H7 (cell line): ENCODE results near the gene TM2D1. TPM values are rescaled to one million over a fixed set of nuclear protein-coding genes. Genes with fewer than 3 reads are reported as not detected.
A peak's percentile ranks its signal among the peaks of the same experiment; 100 is the strongest.
"Not testable (repeated sequence)": the region's sequence is repeated elsewhere in the genome, so short reads cannot be mapped to it uniquely, and the experiment has no call there.

ENCODE experiments used
- DNase-seq: peaks from one replicate; pipeline ENCODE4 v3.0.0; 2012
- H3K27me3 ChIP-seq: 2 replicates; pipeline ENCODE4 v1.6.0; 2011; ENCODE audit warnings: mild to moderate bottlenecking, low read length; ENCODE audit not compliant: control insufficient read depth, insufficient read depth
- H3K36me3 ChIP-seq: replicated peaks from 2 replicates; pipeline ENCODE4 v1.5.1; 2011; ENCODE audit warnings: low read length; ENCODE audit not compliant: control insufficient read depth, insufficient read depth
- H3K4me3 ChIP-seq: 2 replicates; pipeline ENCODE4 v1.5.1; 2011; ENCODE audit warnings: low read depth, mild to moderate bottlenecking, control low read depth, low read length, moderate library complexity; ENCODE audit not compliant: insufficient read depth
- total RNA-seq: library from RNA; depleted of rRNA; stranded (reverse); fragments of >200 nt; shearing (Covaris generic); gene quantifications from 2 replicates; pipeline ENCODE4 v1.2.3, GENCODE V29; 2014

The TM2D1 gene
- total RNA-seq, 1 experiment from 2014 or later = 39.6 TPM

DNA sequence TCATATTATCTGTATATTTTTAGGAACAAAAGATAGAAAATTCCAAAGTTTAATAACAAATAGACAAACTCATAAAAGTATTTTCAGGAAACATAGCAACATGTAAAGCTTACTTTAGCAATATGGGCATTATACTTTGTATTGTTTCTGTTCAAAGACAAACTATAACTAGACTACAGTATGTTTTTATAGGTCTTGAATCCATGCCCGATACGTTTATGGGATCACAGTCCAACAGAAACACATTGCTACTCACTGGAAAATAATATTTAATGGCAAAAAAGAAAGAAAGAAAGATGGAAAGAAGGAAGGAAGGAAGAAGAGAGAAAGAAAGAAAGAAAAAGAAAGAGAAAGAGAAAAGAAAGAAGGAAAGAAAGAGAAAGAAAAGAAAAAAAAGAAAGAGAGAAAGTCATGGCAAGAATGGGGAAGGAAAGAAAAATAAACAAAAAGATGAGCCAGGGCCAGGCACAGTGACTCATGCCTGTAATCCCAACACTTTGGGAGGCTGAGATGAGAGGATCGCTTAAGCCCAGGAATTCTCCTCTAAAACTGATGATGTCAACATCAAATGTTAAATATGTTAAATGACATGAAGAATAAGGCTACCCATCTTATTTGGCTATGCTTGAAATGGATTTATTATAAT is 32.7 kb downstream of the TM2D1 start:
- H3K36me3 ChIP-seq = no peaks in the 10 kb centered on the region
- H3K4me3 ChIP-seq = no peak overlapping the region
- no peak for DNase-seq
- no peaks in the 10 kb centered on the region for H3K27me3 ChIP-seq

DNA sequence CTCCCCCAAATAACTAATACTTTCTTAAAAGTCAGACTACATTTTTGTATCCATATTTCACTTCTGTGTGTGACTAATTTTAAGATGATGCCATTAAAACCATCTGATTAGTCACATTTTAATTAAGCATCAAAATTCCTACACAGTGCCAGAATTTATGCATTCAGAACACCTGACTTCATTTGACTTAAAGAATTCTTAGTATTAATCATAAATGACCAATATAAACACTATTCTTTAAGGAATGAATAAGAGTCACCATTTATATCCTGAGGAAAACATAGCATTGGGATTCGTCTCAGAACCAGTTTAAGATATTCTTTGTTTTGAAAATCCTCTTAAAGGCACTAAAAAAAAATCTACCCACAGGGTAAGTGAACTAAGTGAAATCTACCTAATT is 37.0 kb downstream of the TM2D1 start:
- no peak for DNase-seq
- Histone ChIP-seq H3K36me3 (no peaks in the 10 kb centered on the region), H3K27me3 (no peaks in the 10 kb centered on the region), H3K4me3 (no peak overlapping the region)

DNA sequence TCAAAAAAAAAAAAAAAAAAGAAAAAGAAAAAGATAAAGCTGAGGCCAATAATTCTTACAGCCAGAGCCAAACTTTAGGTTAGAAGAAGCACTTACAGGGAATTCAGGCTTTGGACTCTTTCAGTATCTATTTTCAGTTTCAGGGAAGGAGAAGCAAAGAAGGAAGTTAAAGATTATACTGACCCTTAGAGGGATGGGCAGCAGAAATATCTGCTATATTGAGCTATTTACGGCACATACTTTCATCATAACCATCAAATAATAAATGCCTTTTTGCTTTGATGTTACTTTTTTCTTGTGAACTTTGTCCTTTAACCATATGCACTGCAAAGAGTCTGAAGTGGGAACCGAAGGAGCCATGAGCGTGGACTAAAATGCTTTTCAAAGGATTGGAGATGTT is 42.0 kb downstream of the TM2D1 start:
- Histone ChIP-seq H3K27me3 (no peaks in the 10 kb centered on the region), H3K4me3 (no peak overlapping the region), H3K36me3 (no peaks in the 10 kb centered on the region)
- no peak for DNase-seq

DNA sequence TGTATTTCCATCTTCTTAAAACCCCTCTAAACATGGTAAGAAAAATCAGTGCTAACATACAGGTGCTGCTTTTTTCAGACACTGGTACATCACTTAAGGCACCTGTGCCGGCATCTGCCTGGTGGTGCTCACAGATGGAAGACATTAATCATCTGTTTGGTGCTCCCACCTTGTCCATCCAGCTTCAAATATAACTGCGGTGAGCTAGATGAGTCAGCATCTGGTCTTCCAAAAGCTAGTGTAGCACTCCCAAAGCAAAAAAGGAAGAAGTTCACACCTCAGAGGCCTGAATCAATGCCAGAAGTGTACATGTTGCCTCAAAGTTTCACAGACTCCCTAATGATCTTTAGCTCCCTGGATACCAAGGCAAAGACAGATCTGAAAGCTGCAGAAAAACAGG is 44.4 kb downstream of the TM2D1 start:
- Histone ChIP-seq H3K36me3 (no peaks in the 10 kb centered on the region), H3K27me3 (no peaks in the 10 kb centered on the region), H3K4me3 (no peak overlapping the region)
- DNase-seq = no peak

DNA sequence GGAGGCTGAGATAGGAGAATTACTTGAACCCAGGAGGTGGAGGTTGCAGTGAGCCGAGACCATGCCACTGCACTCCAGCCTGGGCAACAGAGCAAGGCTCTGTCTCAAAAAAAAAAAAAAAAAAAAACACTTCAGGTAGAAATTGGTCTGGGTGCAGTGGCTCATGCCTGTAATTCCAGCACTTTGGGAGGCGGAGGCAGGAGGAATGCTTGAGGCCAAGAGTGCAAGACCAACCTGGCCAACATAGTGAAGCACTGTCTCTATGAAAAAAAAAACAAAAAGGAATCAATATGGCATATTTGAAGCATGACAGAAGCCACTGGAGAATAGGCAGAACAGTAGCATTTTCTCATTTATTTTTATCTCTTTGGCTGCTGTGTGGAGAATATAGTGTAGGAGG is 48.1 kb downstream of the TM2D1 start:
- not testable (repeated sequence) for H3K4me3 ChIP-seq, H3K27me3 ChIP-seq, DNase-seq, H3K36me3 ChIP-seq

DNA sequence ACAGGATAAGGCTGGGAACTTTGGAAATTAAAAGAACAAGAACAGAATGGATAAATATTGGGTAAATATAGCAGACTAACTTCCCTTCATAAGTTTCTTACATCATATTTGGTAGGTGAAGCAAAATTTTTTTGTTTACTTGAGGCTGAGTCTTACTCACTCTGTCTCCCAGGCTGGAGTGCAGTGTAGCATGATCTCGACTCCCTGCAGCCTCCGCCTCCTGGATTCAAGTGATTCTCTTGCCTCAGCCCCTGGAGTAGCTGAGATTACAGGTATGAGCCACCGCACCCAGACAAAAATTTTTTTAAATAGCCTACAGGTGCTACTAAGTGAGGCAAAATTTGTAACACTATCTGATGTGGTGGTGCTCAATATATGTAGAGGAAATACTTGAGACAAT is 50.7 kb downstream of the TM2D1 start:
- no peak for DNase-seq
- Histone ChIP-seq H3K36me3 (no peaks in the 10 kb centered on the region), H3K4me3 (no peak overlapping the region), H3K27me3 (no peaks in the 10 kb centered on the region)

DNA sequence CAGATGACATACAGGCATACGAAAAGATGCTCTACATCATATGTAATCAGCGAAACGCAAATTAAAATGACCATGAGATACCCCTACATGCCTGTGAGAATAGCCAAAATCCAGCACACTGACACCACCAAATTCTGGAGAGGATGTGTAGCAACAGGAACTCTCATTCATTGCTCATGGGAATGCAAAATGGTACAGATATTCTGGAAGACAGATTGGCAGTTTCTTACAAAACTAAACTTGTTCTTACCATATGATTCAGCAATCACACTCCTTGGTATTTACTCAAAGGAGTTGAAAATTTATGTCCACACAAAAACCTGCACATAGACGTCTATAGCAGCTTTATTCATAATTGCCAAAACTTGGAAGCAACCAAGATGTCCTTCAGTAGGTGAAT is 52.6 kb downstream of the TM2D1 start:
- H3K27me3 ChIP-seq = no peaks in the 10 kb centered on the region
- H3K4me3 ChIP-seq = no peak overlapping the region
- DNase-seq = no peak
- H3K36me3 ChIP-seq = no peaks in the 10 kb centered on the region

DNA sequence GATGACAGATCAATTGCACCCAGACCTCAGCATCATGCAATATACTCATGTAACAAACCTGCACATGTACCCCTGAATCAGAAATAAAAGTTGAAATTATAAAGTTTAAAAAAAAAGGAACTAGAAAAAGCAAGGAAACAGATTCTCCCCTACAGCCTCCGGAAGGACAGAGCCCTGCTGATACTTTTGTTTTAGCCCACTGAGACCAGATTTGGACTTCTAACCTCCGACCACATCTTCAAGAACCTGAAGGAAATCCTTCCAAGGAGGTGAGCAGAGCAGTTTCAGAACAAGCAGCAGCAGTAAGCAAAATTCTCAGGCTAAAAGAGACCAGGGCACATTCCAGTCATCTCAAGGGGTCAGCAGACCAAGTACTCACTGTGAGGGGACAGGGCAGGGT is 54.5 kb downstream of the TM2D1 start:
- no peaks in the 10 kb centered on the region for H3K27me3 ChIP-seq
- no peak for DNase-seq
- no peak overlapping the region for H3K4me3 ChIP-seq
- H3K36me3 ChIP-seq = no peaks in the 10 kb centered on the region

DNA sequence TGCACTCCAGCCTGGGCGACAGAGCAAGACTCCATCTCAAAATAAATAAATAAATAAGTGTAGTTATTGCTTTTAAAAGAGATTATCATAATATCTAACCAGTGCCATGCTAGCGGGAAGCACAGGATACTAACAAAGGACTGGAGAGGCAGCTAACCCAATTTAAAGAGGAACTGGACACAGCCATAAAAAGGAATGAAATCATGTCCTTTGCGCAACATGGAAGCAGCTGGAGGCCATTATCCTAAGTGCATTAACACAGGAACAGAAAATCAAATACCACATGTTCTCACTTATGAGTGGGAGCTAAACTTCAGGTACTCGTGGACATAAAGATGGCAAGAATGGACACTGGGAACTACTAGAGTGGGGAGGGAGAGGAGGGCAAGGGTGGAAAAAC is 54.9 kb downstream of the TM2D1 start:
- Histone ChIP-seq H3K27me3 (no peaks in the 10 kb centered on the region), H3K4me3 (no peak overlapping the region), H3K36me3 (no peaks in the 10 kb centered on the region)
- DNase-seq = no peak

DNA sequence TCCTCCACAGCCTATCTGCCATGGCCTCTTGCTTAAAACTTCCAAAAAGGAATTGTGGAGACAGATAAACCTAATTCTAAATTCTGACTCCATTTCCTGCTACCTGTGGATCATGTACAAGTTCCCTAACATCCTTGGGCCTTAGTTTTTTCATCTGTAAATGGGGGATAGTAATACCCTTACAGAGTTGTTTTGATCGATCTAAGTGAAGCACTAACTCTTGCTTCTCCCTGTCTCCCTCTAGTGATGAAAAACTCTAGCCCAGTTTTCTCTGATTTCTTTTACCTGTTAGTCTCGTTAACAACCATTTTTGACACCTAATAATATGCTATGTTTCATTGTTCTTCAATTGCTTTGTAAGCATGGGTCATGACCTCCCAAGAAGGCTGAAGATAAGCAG is 65.9 kb downstream of the TM2D1 start:
- DNase-seq = peak; percentile 39
- Histone ChIP-seq H3K27me3 (no peaks in the 10 kb centered on the region), H3K4me3 (no peak overlapping the region), H3K36me3 (no peaks in the 10 kb centered on the region)

DNA sequence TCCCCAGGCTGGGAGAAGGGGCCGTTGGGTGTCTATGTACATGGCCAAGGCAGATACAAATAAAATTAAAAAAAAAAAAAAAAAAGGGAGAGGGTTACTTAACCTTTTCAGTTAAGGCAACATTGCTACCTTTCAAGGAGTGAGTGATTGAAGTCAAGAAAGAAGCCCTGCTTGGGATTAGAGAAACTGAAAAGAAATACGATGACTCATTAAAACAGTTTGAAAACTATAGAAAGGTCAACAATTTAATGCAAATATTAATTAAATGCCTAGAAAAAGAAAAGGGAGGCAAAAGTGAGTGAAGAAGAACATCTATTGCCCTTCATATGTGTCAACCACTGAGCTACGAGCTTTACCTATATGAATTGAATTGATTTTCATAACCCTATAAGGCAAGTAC is 69.5 kb downstream of the TM2D1 start:
- no peaks in the 10 kb centered on the region for H3K27me3 ChIP-seq
- no peak overlapping the region for H3K4me3 ChIP-seq
- DNase-seq = no peak
- H3K36me3 ChIP-seq = no peaks in the 10 kb centered on the region

DNA sequence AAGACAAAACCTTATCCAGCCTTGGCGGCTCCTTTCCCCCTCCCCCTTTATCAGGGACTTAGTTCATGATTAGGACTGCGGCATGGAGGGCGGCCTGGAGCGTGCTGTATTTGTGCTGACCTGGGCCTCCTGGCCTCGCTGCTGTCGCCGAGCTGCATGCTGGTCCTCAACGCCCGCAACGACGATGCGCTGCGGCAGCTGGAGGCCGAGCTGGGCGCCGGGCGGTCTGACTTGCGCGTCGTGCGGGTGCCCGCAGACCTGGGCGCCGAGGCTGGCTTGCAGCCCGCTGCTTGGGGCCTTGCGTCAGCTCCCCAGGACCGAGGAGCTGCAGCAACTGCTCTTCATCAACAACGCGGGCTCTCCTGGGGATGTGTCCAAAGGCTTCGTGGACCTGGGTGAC is 70.9 kb downstream of the TM2D1 start:
- H3K36me3 ChIP-seq = no peaks in the 10 kb centered on the region
- no peaks in the 10 kb centered on the region for H3K27me3 ChIP-seq
- DNase-seq = no peak

DNA sequence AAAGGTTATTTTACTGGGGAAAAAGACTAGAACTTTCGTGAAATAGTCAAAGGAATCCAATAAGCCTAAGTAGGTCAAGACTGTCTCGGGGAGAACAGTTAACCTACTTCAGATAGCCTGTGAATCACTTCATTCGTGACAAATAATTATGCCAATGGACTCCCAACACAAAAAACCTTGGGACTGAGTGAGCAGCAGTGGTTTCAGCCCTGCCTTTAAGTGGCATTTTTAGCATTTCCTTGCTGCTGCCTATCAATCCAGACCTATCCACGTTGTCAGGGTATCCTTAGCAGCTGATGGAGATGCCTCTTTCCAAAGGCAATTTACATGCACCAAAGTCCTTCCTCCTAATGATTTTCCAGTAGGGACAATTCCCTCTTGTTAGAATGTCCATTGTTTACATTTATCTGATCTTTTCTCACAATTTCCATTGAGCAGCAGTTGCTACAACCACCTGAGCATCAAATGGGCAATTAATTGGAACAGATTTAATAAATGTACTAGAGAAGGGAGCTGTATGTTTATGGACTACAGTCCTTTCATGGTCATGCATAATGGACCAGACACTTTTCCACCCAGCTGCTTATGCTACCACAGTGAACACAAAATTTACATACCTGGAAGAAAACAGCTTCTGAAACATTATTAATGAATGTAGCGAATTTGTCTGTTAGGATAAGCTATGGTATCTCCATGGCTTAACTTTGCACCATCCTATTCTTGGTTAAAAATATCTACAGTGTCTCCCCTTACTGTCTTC is 75.8 kb downstream of the TM2D1 start:
- Histone ChIP-seq H3K27me3 (no peaks in the 10 kb centered on the region), H3K4me3 (no peak overlapping the region), H3K36me3 (no peaks in the 10 kb centered on the region)
- DNase-seq = no peak

More for the DNA sequence above, 70.9 kb downstream of the TM2D1 start:
- no peak overlapping the region for H3K4me3 ChIP-seq

DNA sequence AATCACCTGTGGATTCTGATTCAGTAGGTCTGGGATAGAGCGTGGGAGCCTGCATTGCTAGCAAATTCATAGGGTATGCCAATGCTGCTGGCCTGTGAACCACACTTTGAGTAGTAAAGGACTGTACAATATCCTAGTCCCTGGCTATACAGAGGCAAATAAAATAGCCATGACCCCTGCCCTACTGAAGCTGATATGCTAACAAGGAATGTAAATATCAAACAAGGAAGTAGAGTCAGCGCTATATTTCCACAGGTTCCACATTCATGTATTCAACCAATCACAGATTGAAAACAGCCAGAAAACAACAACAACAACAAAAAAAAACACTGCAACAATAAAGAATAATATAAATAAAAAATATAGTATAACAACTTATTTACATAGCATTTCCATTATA is 77.8 kb downstream of the TM2D1 start:
- no peaks in the 10 kb centered on the region for H3K27me3 ChIP-seq
- DNase-seq = no peak
- H3K36me3 ChIP-seq = no peaks in the 10 kb centered on the region
- no peak overlapping the region for H3K4me3 ChIP-seq

DNA sequence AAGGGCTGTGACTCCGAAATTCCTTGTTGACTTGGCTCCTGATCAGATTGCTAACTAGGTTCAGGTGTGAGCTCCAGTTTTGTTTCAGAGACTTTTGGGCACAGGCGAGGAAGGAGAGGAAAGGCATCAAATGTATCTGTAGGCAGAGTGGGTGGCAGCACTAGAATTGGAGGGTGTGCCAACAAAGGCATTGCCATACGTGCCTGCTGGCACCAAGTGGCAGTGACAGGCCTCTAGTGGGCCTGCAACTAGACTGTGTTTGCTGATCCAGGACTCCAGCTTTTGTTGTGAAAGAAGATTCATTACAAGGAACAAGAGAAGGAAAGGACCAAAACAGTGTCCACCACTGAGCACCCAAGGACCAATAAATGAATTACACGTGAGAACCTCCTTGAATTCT is 79.5 kb downstream of the TM2D1 start:
- Histone ChIP-seq H3K27me3 (no peaks in the 10 kb centered on the region; the same call in 1 of the 2 replicates), H3K36me3 (no peaks in the 10 kb centered on the region), H3K4me3 (no peak overlapping the region)
- DNase-seq = no peak
